NCI-H2171 treated with DMSO at 0.1 percent for 48 hours (cell line): ENCODE results near the gene MISP3.
A peak's percentile ranks its signal among the peaks of the same experiment; 100 is the strongest.

ENCODE experiments used
- DNase-seq: peaks from one replicate; lab custom pipeline; 2025; lab: John Stamatoyannopoulos, UW

Gene MISP3

GRCh38 chr19:14053500-14053899 lies 19.1 kb upstream of the MISP3 start:
- DNase-seq, result no peak

DNA sequence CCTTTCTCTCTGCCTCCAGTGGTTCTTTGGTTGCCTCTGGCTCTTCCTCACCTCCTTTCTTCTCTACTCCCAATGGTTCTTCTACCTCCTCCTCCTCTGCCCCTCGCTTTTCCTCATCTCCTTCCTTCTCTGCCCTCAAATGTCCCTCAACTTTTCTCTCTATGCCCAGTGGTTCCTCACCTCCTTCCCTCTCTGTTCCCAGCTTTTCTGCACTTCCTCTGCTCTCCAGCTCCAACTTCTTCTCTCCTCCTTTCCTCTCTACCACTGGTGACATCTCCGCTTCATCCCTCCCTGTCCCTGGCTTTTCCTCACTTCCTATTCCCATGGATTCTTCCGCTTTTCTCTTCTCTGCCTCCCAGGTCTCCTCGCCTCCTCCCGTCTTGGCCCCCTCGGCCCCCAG lies 18.5 kb upstream of the MISP3 start:
- no peak for DNase-seq

DNA sequence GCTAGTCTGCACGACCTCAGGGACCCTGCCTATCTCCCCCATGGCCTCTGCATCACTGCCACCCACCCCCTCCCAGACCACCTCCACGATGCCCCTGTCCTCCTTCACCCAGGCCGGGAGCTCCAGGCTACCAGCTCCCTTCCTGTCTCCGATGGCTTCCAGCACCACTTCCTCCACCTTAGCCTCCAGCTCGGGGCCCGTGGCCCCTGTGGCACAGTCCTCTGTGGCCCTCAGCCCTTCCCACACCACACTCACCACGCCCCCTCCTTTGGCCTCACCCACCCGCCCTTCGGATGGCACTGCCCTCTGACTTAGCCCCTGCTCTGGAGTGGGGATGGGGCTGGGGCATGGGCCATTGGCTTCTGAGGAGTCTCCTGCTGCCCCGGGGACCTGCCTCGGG lies 17.9 kb upstream of the MISP3 start:
- DNase-seq, result no peak

- DNase-seq, result no peak
Measured at GRCh38 chr19:14055396-14055795, 17.2 kb upstream of the MISP3 start.

GRCh38 chr19:14056069-14056666 lies 16.4 kb upstream of the MISP3 start:
- DNase-seq, result no peak

DNA sequence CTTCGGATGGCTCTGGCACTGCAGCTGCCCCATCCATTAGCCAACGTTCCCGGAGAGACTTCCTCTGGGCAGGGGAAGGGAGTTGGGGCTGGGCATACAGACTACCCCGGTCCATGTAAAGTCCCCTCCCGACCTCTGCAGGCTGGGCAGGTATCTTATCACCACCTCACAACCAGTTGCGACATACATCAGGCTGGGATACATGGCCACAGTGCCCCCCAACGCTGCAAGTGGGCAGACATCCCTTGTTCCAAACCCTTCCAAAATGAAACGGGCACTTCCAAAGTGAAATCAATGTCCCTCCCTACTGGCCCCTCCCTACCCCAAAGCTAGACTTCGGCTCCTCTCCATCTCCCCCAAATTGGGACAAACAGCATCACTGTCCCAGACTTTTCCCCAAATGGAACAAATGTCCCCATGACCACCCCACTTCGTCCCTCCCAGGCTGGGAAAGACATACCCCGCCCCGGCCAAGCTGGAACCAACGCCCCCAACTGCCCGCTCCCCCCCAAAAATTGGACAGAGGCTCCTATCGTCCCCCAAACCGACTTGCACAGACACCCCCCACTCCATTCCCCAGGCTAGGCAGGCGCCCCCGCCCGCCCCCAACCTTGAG lies 15.7 kb upstream of the MISP3 start:
- DNase-seq, result no peak

DNA sequence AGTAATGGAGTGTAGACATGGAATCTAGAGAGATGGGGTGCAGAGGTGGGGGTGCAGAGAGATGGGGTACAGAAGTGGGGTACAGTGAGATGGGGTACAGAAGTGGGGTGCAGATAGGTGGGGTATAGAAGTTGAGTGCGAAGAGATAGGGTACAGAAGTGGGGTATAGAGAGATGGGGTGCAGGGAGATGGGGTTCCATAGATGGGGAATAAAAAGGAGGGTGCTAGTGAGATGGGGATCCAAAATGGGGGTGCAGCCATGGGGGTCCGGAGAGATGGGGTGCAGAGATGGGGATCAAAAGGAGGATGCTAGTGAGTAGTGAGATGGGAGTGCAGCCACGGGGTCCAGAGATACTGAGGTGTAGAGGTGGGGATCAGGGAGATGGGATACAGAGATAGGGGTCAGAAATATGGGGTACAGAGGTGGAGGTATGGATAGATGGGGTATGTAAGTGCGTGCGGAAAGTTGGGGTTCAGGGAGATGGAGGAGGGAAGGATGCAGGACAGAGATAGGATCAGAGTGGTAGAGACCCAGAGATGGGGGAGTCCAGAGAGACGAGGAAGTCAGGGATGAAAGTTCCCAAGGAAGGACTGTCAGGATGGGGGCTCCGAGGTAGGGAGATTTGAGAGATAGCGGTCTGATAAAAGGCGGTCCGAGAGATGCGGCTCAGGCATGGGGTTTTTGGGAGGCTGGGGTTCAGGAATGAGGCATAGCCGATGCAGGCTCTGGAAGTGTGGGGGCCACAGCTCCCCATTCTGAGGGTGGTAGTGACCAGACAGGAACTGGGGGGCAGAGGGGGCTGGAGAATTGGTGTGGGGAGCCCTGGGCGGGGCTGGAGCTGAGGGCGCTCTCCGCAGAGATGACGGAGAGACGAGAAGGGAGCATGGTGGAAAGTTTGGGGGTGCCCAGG lies 14.1 kb upstream of the MISP3 start:
- DNase-seq, result no peak

DNA sequence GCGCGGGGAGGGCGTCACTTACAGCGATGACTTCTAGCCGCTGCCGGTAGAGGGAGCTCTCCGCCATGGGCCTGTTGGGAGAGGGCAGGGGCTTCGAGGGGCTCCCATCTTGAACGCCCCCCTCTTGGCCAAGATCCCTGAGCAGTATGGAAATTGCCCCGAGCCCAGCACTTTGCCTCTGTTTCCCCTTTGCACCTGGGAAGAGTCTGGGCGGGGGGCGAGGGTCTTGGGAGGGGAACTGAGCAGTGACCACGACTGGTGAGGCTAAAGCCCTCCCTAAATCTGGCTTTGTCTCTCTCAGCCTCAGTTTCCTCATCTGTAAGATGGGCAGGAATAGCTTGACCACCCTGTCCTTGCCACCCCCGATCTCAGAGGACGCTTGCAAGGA lies 13.5 kb upstream of the MISP3 start:
- no peak for DNase-seq

DNA sequence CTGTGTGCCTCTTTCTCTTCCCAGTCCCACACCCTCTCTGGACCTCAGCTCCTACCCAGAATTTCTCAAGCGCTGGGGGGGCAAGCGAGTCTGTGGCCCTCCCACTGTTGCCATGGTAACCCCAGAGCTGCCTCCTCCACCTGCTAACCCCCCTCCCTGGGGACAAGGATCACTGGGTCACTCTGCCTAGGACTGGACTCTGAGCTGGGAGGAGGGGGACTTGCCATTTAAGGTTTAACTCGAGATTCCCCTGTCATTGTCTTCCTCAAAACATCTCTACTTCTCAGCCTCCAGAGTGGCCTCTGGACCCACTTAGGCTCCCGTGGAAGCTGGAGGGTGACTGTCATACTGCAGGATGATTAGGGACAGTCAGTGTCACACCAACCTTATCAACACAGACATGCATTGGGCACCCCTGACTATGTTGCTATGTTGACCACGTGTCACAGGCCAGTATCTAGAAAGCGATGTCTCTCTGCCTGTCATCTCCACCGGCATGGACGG lies 12.9 kb upstream of the MISP3 start:
- no peak for DNase-seq

DNA sequence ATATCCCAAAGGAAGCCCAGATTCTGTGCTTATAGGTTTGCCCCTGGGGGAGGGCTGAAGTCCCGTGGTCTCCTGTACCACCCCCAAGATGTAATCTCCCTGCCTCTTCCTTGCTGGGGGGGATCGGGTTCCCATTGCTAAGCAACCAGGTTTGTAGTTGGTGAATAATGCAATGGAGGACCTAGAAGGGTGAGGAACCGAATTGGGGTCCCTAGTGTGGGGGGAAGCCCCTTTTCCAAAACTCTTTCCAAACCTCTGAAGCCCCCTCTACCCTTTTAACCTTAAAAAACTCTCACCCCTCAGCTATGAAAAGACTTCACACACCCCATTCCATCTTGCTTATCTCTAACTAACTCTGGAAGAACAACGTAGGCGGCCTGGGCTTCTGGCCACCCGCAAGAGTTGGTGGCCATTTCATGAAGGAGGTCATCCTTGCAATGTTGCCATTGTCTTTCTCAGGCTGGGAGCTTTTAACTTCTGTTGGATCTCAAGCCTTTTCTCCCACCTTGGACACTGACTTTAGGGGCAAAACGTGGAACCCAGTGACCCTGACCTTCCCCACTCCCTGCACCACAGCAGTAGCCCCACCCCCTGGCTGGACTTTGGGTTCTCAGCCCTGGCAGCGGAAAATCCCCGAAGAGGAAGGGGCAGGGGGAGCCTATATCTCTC lies 11.4 kb upstream of the MISP3 start:
- DNase-seq, result no peak

DNA sequence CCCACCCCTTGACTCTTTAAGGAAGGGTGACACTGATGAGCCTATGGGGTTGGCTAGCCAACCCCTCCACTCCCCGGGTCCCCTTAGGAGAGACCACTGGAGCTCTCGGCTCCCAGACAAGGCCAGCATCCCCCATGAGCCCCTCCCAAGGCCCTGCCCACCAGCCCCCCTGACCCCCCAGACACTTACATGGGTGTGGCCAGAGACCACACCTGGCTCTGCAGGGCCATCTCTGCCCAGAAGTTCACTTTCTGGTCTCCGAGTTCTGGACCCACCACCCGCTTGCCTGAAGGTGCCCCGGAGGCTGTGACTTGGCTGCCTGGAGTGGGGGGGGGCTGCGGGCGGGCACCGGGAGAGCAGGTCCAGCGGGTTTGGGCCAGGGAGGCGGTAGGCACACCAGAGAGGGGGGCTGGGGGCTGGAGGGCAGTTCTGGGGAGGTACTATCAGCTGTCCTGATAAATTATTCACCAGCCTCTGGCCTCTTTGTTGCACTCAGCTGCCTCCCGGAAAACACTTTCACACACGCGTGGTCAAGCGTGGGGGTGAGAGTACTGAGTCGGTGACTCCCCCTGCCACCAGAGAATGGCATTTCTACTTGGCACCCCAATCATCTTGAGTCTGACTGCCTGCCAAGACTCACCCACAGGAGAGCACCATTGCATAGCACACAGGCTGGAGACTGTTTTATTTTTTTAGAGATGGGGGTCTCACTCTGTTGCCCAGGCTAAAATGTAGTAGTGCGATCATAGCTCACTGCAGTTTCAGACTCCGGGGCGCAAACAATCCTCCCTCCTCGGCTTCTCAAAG lies 10.6 kb upstream of the MISP3 start, which contains the start of gene PALM3:
PALM3 (minus strand) TSS at position 326 of the 807 bp plus-strand sequence; CDS start at position 230, 96 bp downstream.
- DNase-seq, result no peak

DNA sequence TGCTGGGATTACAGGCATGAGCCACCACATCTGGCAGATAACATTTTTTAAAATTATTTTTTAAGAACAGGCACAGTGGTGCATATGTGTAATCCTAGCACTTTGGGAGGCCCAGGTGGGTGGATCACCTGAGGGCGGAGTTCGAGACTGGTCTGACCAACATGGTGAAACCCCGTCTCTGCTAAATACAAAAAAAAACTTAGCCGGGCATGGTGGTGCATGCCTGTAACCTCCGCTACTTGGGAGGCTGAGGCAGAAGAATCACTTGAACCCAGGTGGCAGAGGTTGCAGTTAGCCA lies 10.1 kb upstream of the MISP3 start:
- DNase-seq, result no peak

GRCh38 chr19:14063105-14063504 lies 9.5 kb upstream of the MISP3 start:
- no peak for DNase-seq

DNA sequence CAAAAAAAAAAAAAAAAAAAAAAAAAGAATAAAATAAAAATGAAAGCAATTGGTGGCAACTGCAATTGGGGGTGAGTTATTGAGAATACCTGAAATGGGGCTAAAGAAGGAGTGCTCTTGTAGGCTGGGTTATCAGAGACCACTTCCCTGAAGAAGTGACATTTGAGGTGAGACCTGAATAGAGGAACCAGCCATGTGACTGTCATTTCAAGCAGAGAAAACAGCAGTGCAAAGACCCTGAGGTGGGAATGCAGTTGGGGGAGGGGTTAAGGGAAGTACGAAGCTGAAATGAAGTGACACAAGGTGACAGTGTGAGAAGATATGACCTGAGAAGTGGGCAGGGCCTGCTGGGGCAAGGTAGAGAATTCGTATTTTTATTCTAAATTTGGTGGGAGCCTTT lies 6.5 kb upstream of the MISP3 start:
- DNase-seq, result no peak

- no peak for DNase-seq
Measured at GRCh38 chr19:14070268-14071050, 2.1 kb upstream of the MISP3 start.

DNA sequence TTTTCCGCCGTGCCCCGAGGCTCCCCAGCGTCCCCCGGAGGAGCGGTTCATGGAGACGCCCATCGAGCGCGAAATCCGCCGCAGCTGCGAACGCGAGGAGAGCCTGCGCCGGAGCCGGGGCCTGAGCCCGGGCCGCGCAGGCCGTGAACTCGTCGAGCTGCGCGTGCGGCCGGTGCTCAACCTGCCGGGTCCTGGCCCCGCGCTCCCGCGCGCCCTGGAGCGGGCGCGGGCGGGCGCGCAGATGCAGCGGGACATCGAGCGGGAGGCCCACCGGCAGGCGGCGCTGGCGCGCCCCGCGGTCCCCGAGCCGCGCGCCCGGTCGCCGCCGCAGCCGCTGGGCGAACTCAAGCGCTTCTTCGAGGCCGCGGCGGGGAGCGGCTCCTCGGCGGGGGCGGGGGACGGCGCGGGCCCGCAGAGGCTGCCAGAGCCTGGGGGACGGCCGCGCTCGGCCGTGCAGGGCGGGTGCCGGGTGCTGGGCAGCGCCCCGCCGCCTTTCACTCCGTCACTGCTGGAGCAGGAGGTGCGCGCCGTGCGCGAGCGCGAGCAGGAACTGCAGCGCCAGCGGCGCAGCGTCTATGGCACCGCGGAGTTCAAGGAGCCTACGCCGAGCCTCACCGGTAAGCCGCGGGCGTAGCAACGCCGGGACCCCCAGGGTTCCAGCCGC lies 807 bp downstream of the MISP3 start:
- DNase-seq, result peak; percentile 75

GRCh38 chr19:14073925-14074838 lies 1.6 kb downstream of the MISP3 start:
- DNase-seq, result peak; percentile 44

GRCh38 chr19:14078411-14078810 lies 5.8 kb downstream of the MISP3 start:
- DNase-seq, result no peak
